Measurements from ENCODE around the gene KIF6. TPM values are rescaled to one million over a fixed set of nuclear protein-coding genes. Genes with fewer than 3 reads are reported as not detected.
A peak's percentile ranks its signal among the peaks of the same experiment; 100 is the strongest.

The KIF6 gene
- total RNA-seq, 1 donor = 0.27 TPM

GRCh38 chr6:39696986-39697788 is 28.0 kb downstream of the KIF6 start:
- DNase-seq (ENCODE audit: low read depth) = no peak
- H3K4me3 ChIP-seq (ENCODE audit: low read depth, low read length) = no peak overlapping the region
- TF ChIP-seq CTCF (IDR thresholded peaks at IDR 0.05; ENCODE audit: insufficient read depth, low read length) = no peak

GRCh38 chr6:39695447-39695846 is 29.8 kb downstream of the KIF6 start:
- no peak for TF ChIP-seq CTCF (IDR thresholded peaks at IDR 0.05; ENCODE audit: insufficient read depth, low read length)
- no peak overlapping the region for H3K4me3 ChIP-seq (ENCODE audit: low read depth, low read length)
- no peak for DNase-seq (ENCODE audit: low read depth)

- no peak for TF ChIP-seq CTCF (IDR thresholded peaks at IDR 0.05; ENCODE audit: insufficient read depth, low read length)
- no peak for DNase-seq (ENCODE audit: low read depth)
Observed at GRCh38 chr6:39693206-39693605, 32.0 kb downstream of the KIF6 start.

GRCh38 chr6:39688494-39688893 is 36.7 kb downstream of the KIF6 start:
- no peak for TF ChIP-seq CTCF (IDR thresholded peaks at IDR 0.05; ENCODE audit: insufficient read depth, low read length)
- no peak overlapping the region for H3K4me3 ChIP-seq (ENCODE audit: low read depth, low read length)
- peak; percentile 5 for DNase-seq (ENCODE audit: low read depth)

More at GRCh38 chr6:39693206-39693605, 32.0 kb downstream of the KIF6 start:
- H3K4me3 ChIP-seq (ENCODE audit: low read depth, low read length) = no peak overlapping the region

- no peak overlapping the region for H3K4me3 ChIP-seq (ENCODE audit: low read depth, low read length)
- TF ChIP-seq CTCF (IDR thresholded peaks at IDR 0.05; ENCODE audit: insufficient read depth, low read length) = no peak
Observed at GRCh38 chr6:39686976-39687375, 38.2 kb downstream of the KIF6 start.

GRCh38 chr6:39685938-39686337 is 39.3 kb downstream of the KIF6 start:
- no peak for TF ChIP-seq CTCF (IDR thresholded peaks at IDR 0.05; ENCODE audit: insufficient read depth, low read length)
- DNase-seq (ENCODE audit: low read depth) = no peak
- no peak overlapping the region for H3K4me3 ChIP-seq (ENCODE audit: low read depth, low read length)

More at GRCh38 chr6:39686976-39687375, 38.2 kb downstream of the KIF6 start:
- no peak for DNase-seq (ENCODE audit: low read depth)

- H3K4me3 ChIP-seq (ENCODE audit: low read depth, low read length) = no peak overlapping the region
- DNase-seq (ENCODE audit: low read depth) = no peak
- TF ChIP-seq CTCF (IDR thresholded peaks at IDR 0.05; ENCODE audit: insufficient read depth, low read length) = no peak
Observed at GRCh38 chr6:39685489-39685826, 39.8 kb downstream of the KIF6 start.

All from fibroblast of the aortic adventitia (primary cell).